ENCODE data around the gene UROC1. TPM values are rescaled to one million over a fixed set of nuclear protein-coding genes. Genes with fewer than 3 reads are reported as not detected.

Gene UROC1
- total RNA-seq, 1 experiment from 2014 or later, result not detected

GRCh38 chr3:126545544-126545943, 28.0 kb upstream of the UROC1 start:
- H3K4me3 ChIP-seq (replicated peaks in 1 of 2; ENCODE audit: low read depth in 1 of 2, low read length in 2 of 2), result no peak overlapping the region
- POLR2A ChIA-PET, result no interaction called here
- H2AFZ ChIP-seq (ENCODE audit: low read depth, low read length, poor library complexity, severe bottlenecking), result no peak overlapping the region
- ATAC-seq (no peak), DNase-seq (ENCODE audit: low read depth, low spot score) (no peak)
- H3K27ac ChIP-seq (ENCODE audit: low read depth, low read length), result no peak overlapping the region
- H3K79me2 ChIP-seq (ENCODE audit: insufficient read depth, low read length), result no peaks in the 10 kb centered on the region
- H3K36me3 ChIP-seq (ENCODE audit: control insufficient read depth in 1 of 2, insufficient read depth in 2 of 2, low read length in 2 of 2), result no peaks in the 10 kb centered on the region
- H3K4me2 ChIP-seq (ENCODE audit: low read length), result no peak overlapping the region
- H3K9me2 ChIP-seq (ENCODE audit: insufficient read depth), result no peaks in the 10 kb centered on the region
- H3K27me3 ChIP-seq (ENCODE audit: insufficient read depth, low read length), result peaks cover 2% of the 10 kb centered on the region; the same call in 1 of the 2 replicates
- TF ChIP-seq POLR2AphosphoS5 (IDR thresholded peaks at IDR 0.05; ENCODE audit: low read depth, low read length) (no peak), TCF7L2 (IDR thresholded peaks at IDR 0.05; ENCODE audit: borderline replicate concordance, extremely low read depth, insufficient read depth, insufficient read length) (no peak), EZH2phosphoT487 (IDR thresholded peaks at IDR 0.05; ENCODE audit: borderline replicate concordance) (no peak), YY1 (IDR thresholded peaks at IDR 0.05; ENCODE audit: extremely low read depth, insufficient replicate concordance, low read depth, low read length) (no peak), CEBPB (IDR thresholded peaks at IDR 0.05; ENCODE audit: low read depth) (no peak), SP1 (IDR thresholded peaks at IDR 0.05; ENCODE audit: low read depth) (no peak), ATF3 (IDR thresholded peaks at IDR 0.05) (no peak), REST (IDR thresholded peaks at IDR 0.05; ENCODE audit: low read depth) (no peak), JUND (IDR thresholded peaks at IDR 0.05) (no peak), RAD21 (IDR thresholded peaks at IDR 0.05; ENCODE audit: low read depth) (no peak), FOSL1 (IDR thresholded peaks at IDR 0.05; ENCODE audit: low read depth) (no peak)
- TF ChIP-seq, protein P1, sequence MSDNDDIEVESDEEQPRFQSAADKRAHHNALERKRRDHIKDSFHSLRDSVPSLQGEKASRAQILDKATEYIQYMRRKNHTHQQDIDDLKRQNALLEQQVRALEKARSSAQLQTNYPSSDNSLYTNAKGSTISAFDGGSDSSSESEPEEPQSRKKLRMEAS (IDR thresholded peaks at IDR 0.05), result no peak
- TF ChIP-seq, protein P2, sequence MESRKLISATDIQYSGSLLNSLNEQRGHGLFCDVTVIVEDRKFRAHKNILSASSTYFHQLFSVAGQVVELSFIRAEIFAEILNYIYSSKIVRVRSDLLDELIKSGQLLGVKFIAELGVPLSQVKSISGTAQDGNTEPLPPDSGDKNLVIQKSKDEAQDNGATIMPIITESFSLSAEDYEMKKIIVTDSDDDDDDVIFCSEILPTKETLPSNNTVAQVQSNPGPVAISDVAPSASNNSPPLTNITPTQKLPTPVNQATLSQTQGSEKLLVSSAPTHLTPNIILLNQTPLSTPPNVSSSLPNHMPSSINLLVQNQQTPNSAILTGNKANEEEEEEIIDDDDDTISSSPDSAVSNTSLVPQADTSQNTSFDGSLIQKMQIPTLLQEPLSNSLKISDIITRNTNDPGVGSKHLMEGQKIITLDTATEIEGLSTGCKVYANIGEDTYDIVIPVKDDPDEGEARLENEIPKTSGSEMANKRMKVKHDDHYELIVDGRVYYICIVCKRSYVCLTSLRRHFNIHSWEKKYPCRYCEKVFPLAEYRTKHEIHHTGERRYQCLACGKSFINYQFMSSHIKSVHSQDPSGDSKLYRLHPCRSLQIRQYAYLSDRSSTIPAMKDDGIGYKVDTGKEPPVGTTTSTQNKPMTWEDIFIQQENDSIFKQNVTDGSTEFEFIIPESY (IDR thresholded peaks at IDR 0.05; ENCODE audit: extremely low read depth, insufficient replicate concordance, low read length), result no peak
- RAD21 ChIA-PET (ENCODE audit: low non-redundant PET in 1 of 2, low total read pairs in 2 of 2, uncharacterized antibody in 2 of 2, unreplicated experiment in 2 of 2), result no interaction called here
- no peak overlapping the region for H3K9ac ChIP-seq (ENCODE audit: low read length)
- BruUV-seq (replicated peaks), result no TSS peak
- peaks cover 7 to 11% of the 10 kb centered on the region in 2 experiments; a peak in 3 of 4 replicates for H3K4me1 ChIP-seq (ENCODE audit: control insufficient read depth in 1 of 2, insufficient read depth in 2 of 2, low read length in 2 of 2)
- no peaks in the 10 kb centered on the region for H4K20me1 ChIP-seq (ENCODE audit: insufficient read depth)
- CTCF ChIA-PET, result no interaction called here
- intact Hi-C loops (cut with micrococcal nuclease), result no loop called here
- H3K9me3 ChIP-seq (ENCODE audit: control insufficient read depth in 1 of 2, insufficient read depth in 1 of 2, low read depth in 1 of 2, low read length in 2 of 2), result no peaks in the 10 kb centered on the region

Measured in HCT116 (cell line).